ENCODE data around the gene ATP10D. TPM values are rescaled to one million over a fixed set of nuclear protein-coding genes. Genes with fewer than 3 reads are reported as not detected.
"Not testable (repeated sequence)": the region's sequence is repeated elsewhere in the genome, so short reads cannot be mapped to it uniquely, and the experiment has no call there.

The ATP10D gene
- total and polyA plus RNA-seq, 9 of the 15 experiments (the other 6 are each of a cell fraction or from before 2014, with no cell fraction given), result 0.10 to 0.36 (median 0.19) TPM; not detected in 1

DNA sequence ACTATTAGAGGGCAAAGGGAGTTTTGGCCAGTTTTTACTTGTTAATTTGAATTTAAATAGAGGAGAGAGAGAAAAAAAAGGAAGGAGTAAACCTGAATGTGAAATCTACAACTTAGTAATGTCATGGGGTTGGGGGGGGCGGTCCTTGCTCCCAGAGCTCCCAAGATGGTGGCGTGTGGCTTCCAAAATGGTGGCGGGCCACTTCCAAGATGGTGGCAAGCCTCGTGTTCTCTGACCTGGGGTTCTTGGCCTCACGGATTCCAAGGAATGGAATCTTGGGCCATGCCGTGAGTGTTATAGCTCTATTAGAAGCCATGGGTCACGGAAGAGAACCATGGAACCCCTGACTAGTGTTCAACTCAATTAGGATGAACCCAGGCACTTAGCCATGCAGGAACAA lies 65.3 kb downstream of the ATP10D start (continued):
- TF ChIP-seq TEAD4 (IDR thresholded peaks at IDR 0.05; ENCODE audit: low read length), result peak; percentile 36; the same call in 1 of the 2 replicates
- not testable (repeated sequence) for TF ChIP-seq TEAD4 (CRISPR knock-in tag; IDR thresholded peaks at IDR 0.05; ENCODE audit: borderline replicate concordance)
- TF ChIP-seq, protein P1, sequence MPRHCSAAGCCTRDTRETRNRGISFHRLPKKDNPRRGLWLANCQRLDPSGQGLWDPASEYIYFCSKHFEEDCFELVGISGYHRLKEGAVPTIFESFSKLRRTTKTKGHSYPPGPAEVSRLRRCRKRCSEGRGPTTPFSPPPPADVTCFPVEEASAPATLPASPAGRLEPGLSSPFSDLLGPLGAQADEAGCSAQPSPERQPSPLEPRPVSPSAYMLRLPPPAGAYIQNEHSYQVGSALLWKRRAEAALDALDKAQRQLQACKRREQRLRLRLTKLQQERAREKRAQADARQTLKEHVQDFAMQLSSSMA (CRISPR knock-in tag; IDR thresholded peaks at IDR 0.05), result 0 out of 2 replicates have a peak, but pooled peaks have one; percentile 55

DNA sequence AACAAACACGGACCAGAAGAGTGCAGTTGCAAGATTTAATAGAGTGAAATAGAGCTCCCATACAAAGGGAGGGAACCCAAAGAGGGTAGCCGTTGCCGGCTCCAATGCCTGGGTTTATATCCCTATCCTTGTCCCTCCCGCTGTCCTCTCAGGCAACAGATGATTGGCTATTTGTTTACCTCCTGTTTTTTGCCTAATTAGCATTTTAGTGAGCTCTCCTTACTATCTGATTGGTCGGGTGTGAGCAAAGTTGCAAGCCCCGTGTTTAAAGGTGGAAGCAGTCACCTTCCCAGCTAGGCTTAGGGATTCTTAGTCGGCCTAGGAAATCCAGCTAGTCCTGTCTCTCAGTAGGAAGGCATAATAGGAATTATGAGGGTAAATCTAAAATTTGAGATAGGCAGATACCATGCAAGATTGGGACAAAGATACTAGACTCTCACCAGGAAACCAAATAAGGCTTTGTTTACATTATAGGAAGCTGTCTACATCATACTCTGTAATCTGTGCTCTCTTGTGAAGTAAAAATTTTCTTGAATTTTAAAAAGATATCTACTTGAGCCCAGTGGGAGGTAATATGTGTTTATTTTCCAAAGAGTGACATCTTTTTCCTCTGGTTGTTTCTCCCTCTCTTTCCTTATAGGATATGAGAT lies 65.9 kb downstream of the ATP10D start:
- H4K20me1 ChIP-seq (replicated peaks; ENCODE audit: control insufficient read depth, insufficient read depth, low read length), result no peaks in the 10 kb centered on the region
- H2AFZ ChIP-seq (ENCODE audit: low read depth, low read length), result peak overlapping the region; percentile 86; the same call in 1 of the 2 replicates
- ATAC-seq, result no peak
- H3K36me3 ChIP-seq (ENCODE audit: control insufficient read depth, insufficient read depth, low read length), result no peaks in the 10 kb centered on the region
- no TSS peak for BruUV-seq (replicated peaks)
- no peaks in the 10 kb centered on the region for H3K9me3 ChIP-seq (replicated peaks; ENCODE audit: control insufficient read depth, insufficient read depth, low read depth, low read length)
- H3K9me1 ChIP-seq (ENCODE audit: control insufficient read depth, insufficient read depth, low read length), result no peaks in the 10 kb centered on the region
- H3K27ac ChIP-seq (ENCODE audit: extremely low read depth, low read depth, low read length), result no peak overlapping the region
- in situ Hi-C loops (cut with MboI) (no loop called here), intact Hi-C loops (cut with micrococcal nuclease) (no loop called here)
- DNase-seq (ENCODE audit: extremely low read depth in 1 of 4, low spot score in 3 of 4), result no peak
- H3K4me3 ChIP-seq, result no peak overlapping the region
- WGBS (ENCODE audit: insufficient coverage, low coverage, missing lambda C conversion rate), result 10% methylated on average over 7 of the region's 7 CpGs
- no peak for FAIRE-seq
- no peaks in the 10 kb centered on the region for H3K4me1 ChIP-seq (replicated peaks in 1 of 2; ENCODE audit: control insufficient read depth in 2 of 2, insufficient read depth in 2 of 2, low read length in 2 of 2)
- H3K79me2 ChIP-seq (ENCODE audit: control insufficient read depth, insufficient read depth, low read length), result no peaks in the 10 kb centered on the region
- H3K4me2 ChIP-seq (ENCODE audit: insufficient read depth, low read length), result 0 out of 2 replicates have a peak overlapping the region, but pooled peaks have one; percentile 30
- H3K27me3 ChIP-seq (ENCODE audit: control insufficient read depth in 2 of 2, insufficient read depth in 2 of 2, low read length in 2 of 2), result peaks cover 0 to 4% of the 10 kb centered on the region in 2 experiments; a peak in 1 of 5 replicates
- ChIA-PET POLR2A (interaction anchor here (0.9 kb wide), 2 partner anchors 11 to 17 kb away, joined by 3 to 4 read pairs; no protein-coding TSS in a partner anchor), CTCF (ENCODE audit: low intra/inter-chr PET ratio) (no interaction called here)
- H3K9ac ChIP-seq (ENCODE audit: insufficient read depth in 1 of 2, low read depth in 2 of 2, low read length in 2 of 2), result no peak overlapping the region
- no peak for TF ChIP-seq HEY1 (CRISPR knock-in tag; IDR thresholded peaks at IDR 0.05; ENCODE audit: borderline replicate concordance)
- TF ChIP-seq TCF7L2 (IDR thresholded peaks at IDR 0.05; ENCODE audit: low read depth, low read length), result no peak
- TF ChIP-seq FUS (optimal IDR thresholded peaks at IDR 0.05; ENCODE audit: low read depth, low read length), result no peak
- TF ChIP-seq DMBX1 (CRISPR knock-in tag; IDR thresholded peaks at IDR 0.05; ENCODE audit: borderline replicate concordance), result no peak
- TF ChIP-seq, protein P2, sequence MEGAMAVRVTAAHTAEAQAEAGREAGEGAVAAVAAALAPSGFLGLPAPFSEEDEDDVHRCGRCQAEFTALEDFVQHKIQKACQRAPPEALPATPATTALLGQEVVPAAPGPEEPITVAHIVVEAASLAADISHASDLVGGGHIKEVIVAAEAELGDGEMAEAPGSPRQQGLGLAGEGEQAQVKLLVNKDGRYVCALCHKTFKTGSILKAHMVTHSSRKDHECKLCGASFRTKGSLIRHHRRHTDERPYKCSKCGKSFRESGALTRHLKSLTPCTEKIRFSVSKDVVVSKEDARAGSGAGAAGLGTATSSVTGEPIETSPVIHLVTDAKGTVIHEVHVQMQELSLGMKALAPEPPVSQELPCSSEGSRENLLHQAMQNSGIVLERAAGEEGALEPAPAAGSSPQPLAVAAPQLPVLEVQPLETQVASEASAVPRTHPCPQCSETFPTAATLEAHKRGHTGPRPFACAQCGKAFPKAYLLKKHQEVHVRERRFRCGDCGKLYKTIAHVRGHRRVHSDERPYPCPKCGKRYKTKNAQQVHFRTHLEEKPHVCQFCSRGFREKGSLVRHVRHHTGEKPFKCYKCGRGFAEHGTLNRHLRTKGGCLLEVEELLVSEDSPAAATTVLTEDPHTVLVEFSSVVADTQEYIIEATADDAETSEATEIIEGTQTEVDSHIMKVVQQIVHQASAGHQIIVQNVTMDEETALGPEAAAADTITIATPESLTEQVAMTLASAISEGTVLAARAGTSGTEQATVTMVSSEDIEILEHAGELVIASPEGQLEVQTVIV (CRISPR knock-in tag; IDR thresholded peaks at IDR 0.05; ENCODE audit: borderline replicate concordance), result no peak
- TF ChIP-seq, protein P3, sequence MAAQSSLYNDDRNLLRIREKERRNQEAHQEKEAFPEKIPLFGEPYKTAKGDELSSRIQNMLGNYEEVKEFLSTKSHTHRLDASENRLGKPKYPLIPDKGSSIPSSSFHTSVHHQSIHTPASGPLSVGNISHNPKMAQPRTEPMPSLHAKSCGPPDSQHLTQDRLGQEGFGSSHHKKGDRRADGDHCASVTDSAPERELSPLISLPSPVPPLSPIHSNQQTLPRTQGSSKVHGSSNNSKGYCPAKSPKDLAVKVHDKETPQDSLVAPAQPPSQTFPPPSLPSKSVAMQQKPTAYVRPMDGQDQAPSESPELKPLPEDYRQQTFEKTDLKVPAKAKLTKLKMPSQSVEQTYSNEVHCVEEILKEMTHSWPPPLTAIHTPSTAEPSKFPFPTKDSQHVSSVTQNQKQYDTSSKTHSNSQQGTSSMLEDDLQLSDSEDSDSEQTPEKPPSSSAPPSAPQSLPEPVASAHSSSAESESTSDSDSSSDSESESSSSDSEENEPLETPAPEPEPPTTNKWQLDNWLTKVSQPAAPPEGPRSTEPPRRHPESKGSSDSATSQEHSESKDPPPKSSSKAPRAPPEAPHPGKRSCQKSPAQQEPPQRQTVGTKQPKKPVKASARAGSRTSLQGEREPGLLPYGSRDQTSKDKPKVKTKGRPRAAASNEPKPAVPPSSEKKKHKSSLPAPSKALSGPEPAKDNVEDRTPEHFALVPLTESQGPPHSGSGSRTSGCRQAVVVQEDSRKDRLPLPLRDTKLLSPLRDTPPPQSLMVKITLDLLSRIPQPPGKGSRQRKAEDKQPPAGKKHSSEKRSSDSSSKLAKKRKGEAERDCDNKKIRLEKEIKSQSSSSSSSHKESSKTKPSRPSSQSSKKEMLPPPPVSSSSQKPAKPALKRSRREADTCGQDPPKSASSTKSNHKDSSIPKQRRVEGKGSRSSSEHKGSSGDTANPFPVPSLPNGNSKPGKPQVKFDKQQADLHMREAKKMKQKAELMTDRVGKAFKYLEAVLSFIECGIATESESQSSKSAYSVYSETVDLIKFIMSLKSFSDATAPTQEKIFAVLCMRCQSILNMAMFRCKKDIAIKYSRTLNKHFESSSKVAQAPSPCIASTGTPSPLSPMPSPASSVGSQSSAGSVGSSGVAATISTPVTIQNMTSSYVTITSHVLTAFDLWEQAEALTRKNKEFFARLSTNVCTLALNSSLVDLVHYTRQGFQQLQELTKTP (IDR thresholded peaks at IDR 0.05; ENCODE audit: low read depth in 1 of 2, partially characterized antibody in 2 of 2), result no peak
- peak; percentile 52 for TF ChIP-seq ZNF316 (IDR thresholded peaks at IDR 0.05)
- TF ChIP-seq ADNP (tag; IDR thresholded peaks at IDR 0.05), result no peak
- TF ChIP-seq ZNF644 (tag; IDR thresholded peaks at IDR 0.05; ENCODE audit: low read depth), result no peak
- TF ChIP-seq MAFG (tag; conservative IDR thresholded peaks at IDR 0.05), result peak; percentile 53; the same call in 1 of the 2 replicates
